Measurements from ENCODE around the gene SLC39A11. TPM values are rescaled to one million over a fixed set of nuclear protein-coding genes. Genes with fewer than 3 reads are reported as not detected.
"Not testable (repeated sequence)": the region's sequence is repeated elsewhere in the genome, so short reads cannot be mapped to it uniquely, and the experiment has no call there.

The SLC39A11 gene
- total RNA-seq, 2 donors from 2014 or later = 21.5 to 26.4 TPM

- Mint-ChIP-seq H3K4me3 (no peak overlapping the region), H3K36me3 (ENCODE audit: insufficient read depth in 2 of 2) (no peaks in the 10 kb centered on the region), H3K9me3 (no peaks in the 10 kb centered on the region), H3K27ac (no peak overlapping the region), H3K27me3 (ENCODE audit: low read depth) (peaks cover 24% of the 10 kb centered on the region), H3K4me1 (ENCODE audit: low read depth) (no peaks in the 10 kb centered on the region)
- DNase-seq (no peak), ATAC-seq (replicated peaks in 1 of 2) (no peak)
Observed at GRCh38 chr17:73100363-73100762, 7.9 kb upstream of the SLC39A11 start.

- H3K9me3 Mint-ChIP-seq = no peaks in the 10 kb centered on the region
- H3K27ac Mint-ChIP-seq = no peak overlapping the region
- peaks cover 22% of the 10 kb centered on the region for H3K27me3 Mint-ChIP-seq (ENCODE audit: low read depth)
- no peaks in the 10 kb centered on the region for H3K36me3 Mint-ChIP-seq (ENCODE audit: insufficient read depth in 2 of 2)
- H3K4me1 Mint-ChIP-seq (ENCODE audit: low read depth) = no peaks in the 10 kb centered on the region
- ATAC-seq (replicated peaks in 1 of 2) = no peak
- no peak overlapping the region for H3K4me3 Mint-ChIP-seq
- no peak for DNase-seq
Observed at GRCh38 chr17:73099511-73099910, 7.0 kb upstream of the SLC39A11 start.

- Mint-ChIP-seq H3K4me1 (ENCODE audit: low read depth) (no peaks in the 10 kb centered on the region), H3K36me3 (ENCODE audit: insufficient read depth in 2 of 2) (no peaks in the 10 kb centered on the region), H3K27ac (no peak overlapping the region), H3K27me3 (ENCODE audit: low read depth) (peaks cover 21% of the 10 kb centered on the region), H3K9me3 (no peaks in the 10 kb centered on the region), H3K4me3 (no peak overlapping the region)
- DNase-seq (no peak), ATAC-seq (replicated peaks in 1 of 2) (no peak)
Observed at GRCh38 chr17:73098919-73099318, 6.4 kb upstream of the SLC39A11 start.

- H3K9me3 Mint-ChIP-seq; H3K36me3 Mint-ChIP-seq (ENCODE audit: insufficient read depth in 2 of 2); H3K4me1 Mint-ChIP-seq (ENCODE audit: low read depth); DNase-seq; H3K4me3 Mint-ChIP-seq; H3K27ac Mint-ChIP-seq: not testable (repeated sequence)
- ATAC-seq (replicated peaks in 1 of 2) = peak in 1 of 2 donors; percentile 35
- peaks cover 21% of the 10 kb centered on the region for H3K27me3 Mint-ChIP-seq (ENCODE audit: low read depth)
Observed at GRCh38 chr17:73097973-73098765, 5.7 kb upstream of the SLC39A11 start.

- Mint-ChIP-seq H3K27ac (no peak overlapping the region), H3K27me3 (ENCODE audit: low read depth) (peaks cover 21% of the 10 kb centered on the region), H3K4me1 (ENCODE audit: low read depth) (peaks cover 11% of the 10 kb centered on the region)
Observed at GRCh38 chr17:73096866-73097265, 4.4 kb upstream of the SLC39A11 start.

GRCh38 chr17:73096211-73096610, 3.7 kb upstream of the SLC39A11 start:
- Mint-ChIP-seq H3K4me3 (no peak overlapping the region), H3K27ac (no peak overlapping the region), H3K27me3 (ENCODE audit: low read depth) (peaks cover 21% of the 10 kb centered on the region), H3K4me1 (ENCODE audit: low read depth) (peaks cover 14% of the 10 kb centered on the region), H3K36me3 (ENCODE audit: insufficient read depth in 2 of 2) (peaks cover 0 to 1% of the 10 kb centered on the region in 2 donors), H3K9me3 (no peaks in the 10 kb centered on the region)
- no peak for ATAC-seq (replicated peaks in 1 of 2)
- no peak for DNase-seq

More at GRCh38 chr17:73096866-73097265, 4.4 kb upstream of the SLC39A11 start:
- Mint-ChIP-seq H3K9me3 (no peaks in the 10 kb centered on the region), H3K4me3 (no peak overlapping the region), H3K36me3 (ENCODE audit: insufficient read depth in 2 of 2) (peaks cover 0 to 1% of the 10 kb centered on the region in 2 donors)
- ATAC-seq (replicated peaks in 1 of 2) = no peak
- DNase-seq = no peak

GRCh38 chr17:73093286-73093685, 798 bp upstream of the SLC39A11 start:
- Mint-ChIP-seq H3K4me1 (ENCODE audit: low read depth) (peaks cover 31% of the 10 kb centered on the region), H3K36me3 (ENCODE audit: insufficient read depth in 2 of 2) (peaks cover 0 to 1% of the 10 kb centered on the region in 2 donors), H3K9me3 (no peaks in the 10 kb centered on the region), H3K27me3 (ENCODE audit: low read depth) (peaks cover 14% of the 10 kb centered on the region), H3K27ac (no peak overlapping the region), H3K4me3 (peak overlapping the region in 1 of 2 donors; percentile 99)
- DNase-seq (no peak), ATAC-seq (replicated peaks in 1 of 2) (no peak)

GRCh38 chr17:73091770-73092522, 542 bp downstream of the SLC39A11 start:
- DNase-seq = no peak
- peaks cover 14% of the 10 kb centered on the region for H3K27me3 Mint-ChIP-seq (ENCODE audit: low read depth)
- ATAC-seq (replicated peaks in 1 of 2) = no peak
- H3K9me3 Mint-ChIP-seq = no peaks in the 10 kb centered on the region
- peaks cover 31% of the 10 kb centered on the region for H3K4me1 Mint-ChIP-seq (ENCODE audit: low read depth)
- peaks cover 0 to 7% of the 10 kb centered on the region in 2 donors for H3K36me3 Mint-ChIP-seq (ENCODE audit: insufficient read depth in 2 of 2)
- H3K27ac Mint-ChIP-seq = peak overlapping the region; percentile 88
- H3K4me3 Mint-ChIP-seq = peak overlapping the region; percentile 95 to 99

GRCh38 chr17:73091410-73091769, 1.1 kb downstream of the SLC39A11 start:
- ATAC-seq (replicated peaks in 1 of 2) (no peak), DNase-seq (no peak)
- Mint-ChIP-seq H3K4me1 (ENCODE audit: low read depth) (peaks cover 31% of the 10 kb centered on the region), H3K36me3 (ENCODE audit: insufficient read depth in 2 of 2) (peaks cover 0 to 7% of the 10 kb centered on the region in 2 donors), H3K4me3 (peak overlapping the region; percentile 95 to 99), H3K27ac (no peak overlapping the region), H3K9me3 (no peaks in the 10 kb centered on the region), H3K27me3 (ENCODE audit: low read depth) (peaks cover 14% of the 10 kb centered on the region)

GRCh38 chr17:73090396-73091202, 1.9 kb downstream of the SLC39A11 start:
- peaks cover 31% of the 10 kb centered on the region for H3K4me1 Mint-ChIP-seq (ENCODE audit: low read depth)
- no peaks in the 10 kb centered on the region for H3K9me3 Mint-ChIP-seq
- H3K4me3 Mint-ChIP-seq = peak overlapping the region; percentile 25 to 53
- H3K27ac Mint-ChIP-seq = peak overlapping the region; percentile 44
- H3K27me3 Mint-ChIP-seq (ENCODE audit: low read depth) = peaks cover 6% of the 10 kb centered on the region
- DNase-seq (no peak), ATAC-seq (replicated peaks in 1 of 2) (no peak)
- H3K36me3 Mint-ChIP-seq (ENCODE audit: insufficient read depth in 2 of 2) = peaks cover 2 to 10% of the 10 kb centered on the region in 2 donors

- no peak for DNase-seq
- Mint-ChIP-seq H3K9me3 (no peaks in the 10 kb centered on the region), H3K27me3 (ENCODE audit: low read depth) (no peaks in the 10 kb centered on the region), H3K4me1 (ENCODE audit: low read depth) (peaks cover 31% of the 10 kb centered on the region), H3K4me3 (no peak overlapping the region), H3K27ac (no peak overlapping the region), H3K36me3 (ENCODE audit: insufficient read depth in 2 of 2) (peaks cover 2 to 10% of the 10 kb centered on the region in 2 donors)
- no peak for ATAC-seq (replicated peaks in 1 of 2)
Observed at GRCh38 chr17:73089322-73090317, 2.9 kb downstream of the SLC39A11 start.

- H3K27me3 Mint-ChIP-seq (ENCODE audit: low read depth) = no peaks in the 10 kb centered on the region
- ATAC-seq (replicated peaks in 1 of 2) = no peak
- H3K4me1 Mint-ChIP-seq (ENCODE audit: low read depth) = peaks cover 31% of the 10 kb centered on the region
- H3K27ac Mint-ChIP-seq = no peak overlapping the region
- H3K4me3 Mint-ChIP-seq = no peak overlapping the region
- H3K36me3 Mint-ChIP-seq (ENCODE audit: insufficient read depth in 2 of 2) = peaks cover 5 to 17% of the 10 kb centered on the region in 2 donors
- H3K9me3 Mint-ChIP-seq = peaks cover 0 to under 1% of the 10 kb centered on the region in 2 donors
- no peak for DNase-seq
Observed at GRCh38 chr17:73088561-73088960, 3.9 kb downstream of the SLC39A11 start.

Measured in activated T-cell treated with anti-CD3 and anti-CD28 coated beads, Interleukin-2, amount 50 U/mL, for 72 hours (primary cell).